GM11168 (cell line): ENCODE data around the gene DZANK1.
"Not testable (repeated sequence)": the region's sequence is repeated elsewhere in the genome, so short reads cannot be mapped to it uniquely, and the experiment has no call there.

ENCODE experiments used
- in situ Hi-C: fragments of 300-500 bp; cut with MboI; formaldehyde crosslinking; loops from one replicate; pipeline ENCODE4 v1.12.0; 2022; ENCODE audit warnings: low sequenced_read_pairs; ENCODE audit not compliant: unreplicated experiment

The DZANK1 gene

DNA sequence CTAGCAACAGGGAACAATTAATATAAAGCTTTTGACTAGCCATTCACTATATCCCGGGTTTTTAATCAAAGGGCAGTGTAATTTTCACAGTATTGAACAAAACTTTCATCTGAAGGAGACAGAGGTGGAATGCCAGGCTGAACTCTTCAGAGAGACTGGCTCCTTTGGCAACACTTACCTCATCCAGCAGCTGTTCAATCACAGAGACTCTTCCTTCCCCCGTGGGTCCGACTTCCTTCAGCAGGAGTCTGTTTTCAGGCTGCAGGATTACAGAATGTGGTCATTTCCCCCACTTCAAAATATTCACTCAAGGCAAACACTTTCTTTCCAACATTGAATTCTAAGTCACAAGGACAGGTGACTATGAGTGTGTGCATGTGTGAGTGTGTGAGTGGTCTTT lies 76.6 kb downstream of the DZANK1 start:
- in situ Hi-C loops, result no loop called here

DNA sequence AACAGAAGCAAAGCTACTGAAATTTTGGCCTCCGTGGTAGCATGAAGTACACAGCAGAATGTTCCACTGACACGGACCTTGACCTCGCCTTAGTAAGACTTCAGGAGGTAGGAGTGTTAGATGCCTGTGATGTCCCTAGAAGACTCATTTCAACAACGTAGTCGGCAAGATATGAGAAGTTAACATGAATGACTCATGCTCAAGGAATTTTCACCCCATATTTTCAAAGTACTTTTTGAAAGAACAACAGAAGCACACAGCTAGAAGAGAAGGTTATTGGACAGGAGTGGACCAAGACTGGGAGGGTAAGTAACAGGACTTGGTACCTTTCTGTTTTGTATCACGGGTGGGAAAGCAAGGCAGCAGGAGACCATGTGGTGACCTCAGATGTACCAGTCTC lies 78.0 kb downstream of the DZANK1 start:
- in situ Hi-C loops, result no loop called here

DNA sequence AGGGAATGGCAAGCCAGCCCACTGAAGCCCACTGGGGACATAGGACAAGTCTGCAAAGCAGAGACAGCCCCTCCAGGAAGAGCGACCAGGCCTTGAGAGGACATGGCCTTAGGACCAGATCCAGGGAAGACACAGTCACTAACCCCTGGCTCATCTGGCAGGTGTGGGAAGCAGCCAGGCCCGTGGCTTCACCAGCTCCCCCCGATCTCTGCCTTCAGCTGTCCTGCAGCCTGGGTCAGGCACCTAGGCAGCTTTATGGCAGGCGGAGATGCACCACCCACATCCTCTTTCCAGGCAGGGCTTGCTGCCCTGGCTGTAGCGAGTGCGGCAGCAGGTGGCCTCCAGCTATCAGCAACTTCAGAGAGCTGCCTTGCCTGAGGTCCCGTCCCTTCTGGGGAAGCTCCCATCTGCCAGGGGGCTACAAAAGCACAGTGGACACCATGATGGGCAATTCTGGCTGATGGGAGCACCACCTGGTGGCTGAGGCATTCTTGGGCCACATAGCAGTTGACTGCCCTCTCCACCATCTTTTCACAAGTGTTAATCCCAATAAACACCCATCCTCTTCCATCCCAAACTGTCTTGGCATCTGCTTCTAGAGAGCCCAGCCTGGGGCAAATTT lies 85.8 kb downstream of the DZANK1 start:
- in situ Hi-C loops, result no loop called here

DNA sequence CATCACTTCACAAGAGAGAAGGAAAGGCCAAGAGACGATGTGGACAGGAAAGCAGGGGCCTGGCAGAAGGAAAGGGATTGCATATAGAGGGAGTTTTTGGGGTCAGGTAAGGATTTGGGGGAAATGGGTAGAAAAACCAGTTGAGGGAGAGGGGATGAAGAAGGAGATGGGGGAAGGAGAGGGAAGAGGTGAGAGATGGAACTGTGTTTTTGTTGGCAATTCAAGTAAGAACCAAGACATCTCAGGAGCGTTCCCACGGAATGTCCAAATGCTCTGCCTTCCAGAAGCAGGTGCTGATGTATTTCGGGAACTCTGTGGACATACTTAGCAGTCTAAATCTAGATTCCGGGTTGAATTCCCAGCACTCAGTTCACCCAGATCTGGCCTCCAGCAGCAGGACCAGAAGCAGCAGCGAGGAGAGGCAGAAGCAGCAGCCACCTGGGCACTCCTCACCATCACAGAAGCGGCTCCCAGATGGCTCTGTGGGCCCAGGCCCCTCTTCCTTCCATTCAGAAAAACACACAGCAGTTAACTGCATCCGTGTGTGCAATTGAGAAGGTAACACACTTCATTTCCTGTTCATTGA lies 88.8 kb downstream of the DZANK1 start:
- in situ Hi-C loops, result no loop called here

DNA sequence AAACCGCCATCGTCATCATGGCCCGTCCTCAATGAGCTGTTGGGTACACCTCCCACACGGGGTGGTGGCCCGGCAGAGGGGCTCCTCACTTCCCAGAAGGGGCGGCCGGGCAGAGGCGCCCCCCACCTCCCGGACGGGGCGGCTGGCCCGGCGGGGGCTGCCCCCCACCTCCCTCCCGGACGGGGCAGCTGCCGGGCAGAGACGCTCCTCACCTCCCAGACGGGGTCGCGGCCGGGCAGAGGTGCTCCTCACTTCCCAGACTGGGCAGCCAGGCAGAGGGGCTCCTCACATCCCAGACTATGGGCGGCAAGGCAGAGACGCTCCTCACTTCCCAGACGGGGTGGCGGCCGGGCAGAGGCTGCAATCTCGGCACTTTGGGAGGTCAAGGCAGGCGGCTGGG lies 91.3 kb downstream of the DZANK1 start:
- in situ Hi-C loops, result not testable (repeated sequence)

DNA sequence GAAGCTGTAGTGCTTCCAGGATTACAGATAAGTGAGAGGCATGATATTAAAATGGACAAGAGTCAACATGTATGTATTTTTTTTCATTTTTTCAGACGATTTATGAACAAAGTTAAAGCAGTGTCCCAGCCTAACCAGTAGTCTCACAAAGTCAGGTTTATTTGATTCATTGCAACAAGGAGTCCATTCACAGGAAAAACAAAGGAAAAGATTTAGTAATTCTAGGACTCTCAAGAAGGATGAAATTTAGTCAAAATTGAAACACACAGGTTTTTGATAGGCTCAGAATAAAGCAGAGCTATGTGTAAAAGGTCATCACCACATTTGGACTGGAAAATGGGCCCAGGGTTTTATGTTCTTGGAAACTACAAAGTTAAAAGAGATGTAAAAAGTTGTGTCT lies 94.5 kb downstream of the DZANK1 start:
- in situ Hi-C loops, result no loop called here

DNA sequence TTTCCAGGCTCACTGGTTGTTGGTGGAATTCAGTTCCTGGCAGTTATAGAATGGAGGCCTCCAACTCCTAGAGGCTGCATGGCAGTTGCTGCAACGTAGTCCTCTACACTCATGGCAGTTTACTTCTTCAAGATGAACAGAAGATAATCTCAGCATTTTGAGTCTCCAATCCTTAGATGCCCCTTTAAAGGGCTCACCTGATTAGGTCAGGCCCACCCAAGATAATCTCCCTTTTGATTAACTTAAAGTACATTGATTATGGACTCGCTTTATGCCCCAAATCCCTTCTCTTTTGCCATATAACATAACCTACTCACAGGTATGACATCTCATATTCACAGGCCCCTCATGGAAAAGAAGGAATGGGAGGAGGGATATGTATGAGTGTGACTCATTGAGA lies 102.1 kb downstream of the DZANK1 start:
- in situ Hi-C loops, result no loop called here

DNA sequence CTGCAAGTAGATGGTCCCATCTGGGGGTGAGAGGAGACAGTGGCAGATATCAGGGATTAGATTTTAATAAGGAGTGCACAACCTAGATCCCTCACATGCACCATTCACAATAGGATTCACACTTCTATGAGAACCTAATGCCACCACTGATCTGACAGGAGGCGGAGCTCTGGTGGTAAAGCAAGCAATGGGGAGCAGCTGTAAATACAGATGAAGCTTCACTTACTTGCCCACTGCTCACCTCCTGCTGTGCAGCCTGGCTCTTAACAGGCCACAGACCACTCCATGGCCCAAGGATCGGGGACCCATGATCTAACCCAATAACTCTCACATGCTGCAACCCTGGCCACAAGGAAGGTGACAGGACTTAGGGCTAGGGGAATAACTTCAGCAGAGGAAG lies 103.1 kb downstream of the DZANK1 start:
- in situ Hi-C loops, result no loop called here

DNA sequence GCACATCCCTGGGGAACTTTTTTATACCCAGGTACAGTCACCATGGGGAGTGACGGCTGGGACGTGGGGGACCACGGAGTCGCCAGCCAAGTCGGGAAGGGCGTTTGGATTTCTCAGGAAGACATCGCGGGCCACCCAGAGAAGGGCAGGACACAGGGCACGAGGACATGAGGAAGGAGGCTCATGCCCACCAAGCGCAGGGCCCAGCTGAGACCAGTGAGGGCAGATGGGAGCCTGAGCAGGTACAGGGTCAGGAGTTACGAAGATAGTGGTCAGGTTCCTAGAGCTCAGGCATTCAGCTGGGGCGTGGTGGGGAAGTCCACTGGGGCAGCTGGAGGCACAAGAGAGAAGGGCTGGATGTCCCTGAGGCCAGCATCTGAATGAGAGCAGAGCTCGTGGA lies 103.9 kb downstream of the DZANK1 start:
- in situ Hi-C loops, result no loop called here

DNA sequence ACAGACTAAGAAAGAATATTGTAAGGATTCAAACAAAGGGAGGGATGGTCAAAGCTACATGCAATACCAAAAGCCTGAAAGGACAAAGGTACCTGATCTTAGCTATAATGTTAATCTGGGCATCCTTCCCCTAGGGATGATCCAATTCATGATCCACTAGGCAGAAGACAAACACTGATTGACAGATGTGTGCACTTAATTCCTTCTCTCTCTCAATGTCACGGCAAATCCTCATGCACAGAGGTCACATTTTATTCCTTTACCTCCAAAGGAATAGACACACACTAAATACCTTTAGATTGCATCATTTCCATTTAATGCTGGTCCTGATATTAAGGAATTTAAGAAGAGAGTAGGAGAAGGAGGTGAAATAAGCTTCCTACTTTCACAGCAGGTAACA lies 105.2 kb downstream of the DZANK1 start:
- in situ Hi-C loops, result no loop called here

DNA sequence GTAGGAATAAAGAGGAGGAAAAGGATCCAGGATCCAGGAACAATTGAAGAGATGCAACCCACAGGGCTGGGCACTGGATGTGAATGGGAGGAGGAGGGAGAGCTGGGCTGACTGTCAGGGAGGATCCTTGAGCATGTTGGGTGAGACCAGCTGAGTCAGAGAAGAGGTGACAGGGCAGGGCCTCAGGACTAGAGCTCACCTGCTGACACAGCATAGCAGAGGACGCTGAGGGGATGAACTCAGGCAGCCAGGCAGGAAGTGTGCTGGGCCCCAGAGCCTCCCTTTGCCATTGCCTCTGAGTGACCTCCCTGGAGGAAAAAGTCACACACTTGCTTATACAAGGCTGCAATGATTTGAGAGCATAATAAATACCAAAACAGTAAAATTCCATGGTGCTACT lies 106.2 kb downstream of the DZANK1 start:
- in situ Hi-C loops, result no loop called here

DNA sequence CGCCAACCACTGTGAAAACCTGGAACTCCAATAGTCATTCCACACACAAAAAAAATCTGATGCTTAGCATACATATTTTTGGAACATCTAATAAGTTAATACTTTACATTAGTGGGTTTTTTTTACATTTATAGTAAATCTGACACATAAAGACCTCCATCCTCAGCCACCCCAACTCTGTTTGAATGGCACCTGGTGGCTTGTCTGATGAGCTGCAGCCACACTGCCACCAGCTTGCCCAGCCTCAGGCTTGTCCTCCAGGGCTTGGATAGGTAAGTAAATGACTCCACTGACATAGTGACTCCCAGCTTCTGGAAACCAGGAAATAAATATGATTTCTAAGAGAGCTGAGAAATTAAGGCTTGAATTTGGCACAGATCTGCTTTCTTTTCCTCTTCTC lies 107.0 kb downstream of the DZANK1 start:
- in situ Hi-C loops, result no loop called here

DNA sequence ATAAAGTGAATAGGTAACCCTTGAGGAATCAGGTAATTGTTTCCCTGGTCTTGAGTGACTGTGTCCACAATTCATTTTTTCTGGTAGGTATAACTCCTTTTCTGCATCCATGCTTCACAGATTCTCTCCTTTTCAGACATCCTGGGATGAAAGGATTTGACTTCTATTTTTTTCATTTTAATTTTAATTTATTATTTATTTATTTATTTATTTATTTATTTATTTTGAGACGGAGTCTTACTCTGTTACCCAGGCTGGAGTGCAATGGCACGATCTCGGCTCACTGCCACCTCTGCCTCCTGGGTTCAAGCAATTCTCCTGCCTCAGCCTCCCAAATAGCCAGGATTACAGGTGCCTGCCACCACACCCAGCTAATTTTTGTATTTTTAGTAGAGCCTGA lies 117.1 kb downstream of the DZANK1 start:
- in situ Hi-C loops, result not testable (repeated sequence)
